Glutamatergic neuron (in vitro differentiated cells): ENCODE measurements around the gene SRPK3. TPM values are rescaled to one million over a fixed set of nuclear protein-coding genes. Genes with fewer than 3 reads are reported as not detected.

Experiments
- DNase-seq: peaks from one replicate; pipeline ENCODE4 v3.0.0; 2022
- H3K27ac Mint-ChIP-seq: one replicate; pipeline ENCODE4 v1.8.0; 2020; ENCODE audit warnings: mild to moderate bottlenecking, mixed read lengths, inconsistent platforms; ENCODE audit not compliant: unreplicated experiment
- H3K27me3 Mint-ChIP-seq: one replicate; pipeline ENCODE4 v1.8.0; 2020; ENCODE audit warnings: mild to moderate bottlenecking, moderate library complexity, mixed read lengths, inconsistent platforms; ENCODE audit not compliant: unreplicated experiment
- H3K36me3 Mint-ChIP-seq: one replicate; pipeline ENCODE4 v1.8.0; 2020; ENCODE audit warnings: mild to moderate bottlenecking, mixed read lengths, inconsistent platforms; ENCODE audit not compliant: unreplicated experiment
- H3K4me1 Mint-ChIP-seq: one replicate; pipeline ENCODE4 v1.8.0; 2020; ENCODE audit warnings: mild to moderate bottlenecking, low read depth, mixed read lengths, inconsistent platforms; ENCODE audit not compliant: unreplicated experiment
- H3K4me3 Mint-ChIP-seq: one replicate; pipeline ENCODE4 v1.8.0; 2020; ENCODE audit warnings: mild to moderate bottlenecking, mixed read lengths, inconsistent platforms; ENCODE audit not compliant: unreplicated experiment
- H3K9me3 Mint-ChIP-seq: one replicate; pipeline ENCODE4 v1.8.0; 2020; ENCODE audit warnings: mild to moderate bottlenecking, moderate library complexity, mixed read lengths, inconsistent platforms; ENCODE audit not compliant: unreplicated experiment
- total RNA-seq: library from RNA; stranded (reverse); fragmentation: NEBNext Ultra II Directional; extraction: Animal tissue kit (Norgen Biotek cat#: 25700); gene quantifications from one replicate; pipeline ENCODE4 v1.2.1, GENCODE V29; 2021; ENCODE audit not compliant: unreplicated experiment
- TF ChIP-seq, protein P1 (sequence below): fragments of 200-600 bp; sonication (generic); IDR thresholded peaks from one replicate; pipeline ENCODE4 v1.5.0; 2021; ENCODE audit not compliant: partially characterized antibody, unreplicated experiment

SRPK3 gene
- total RNA-seq, 1 donor from 2014 or later: not detected

DNA sequence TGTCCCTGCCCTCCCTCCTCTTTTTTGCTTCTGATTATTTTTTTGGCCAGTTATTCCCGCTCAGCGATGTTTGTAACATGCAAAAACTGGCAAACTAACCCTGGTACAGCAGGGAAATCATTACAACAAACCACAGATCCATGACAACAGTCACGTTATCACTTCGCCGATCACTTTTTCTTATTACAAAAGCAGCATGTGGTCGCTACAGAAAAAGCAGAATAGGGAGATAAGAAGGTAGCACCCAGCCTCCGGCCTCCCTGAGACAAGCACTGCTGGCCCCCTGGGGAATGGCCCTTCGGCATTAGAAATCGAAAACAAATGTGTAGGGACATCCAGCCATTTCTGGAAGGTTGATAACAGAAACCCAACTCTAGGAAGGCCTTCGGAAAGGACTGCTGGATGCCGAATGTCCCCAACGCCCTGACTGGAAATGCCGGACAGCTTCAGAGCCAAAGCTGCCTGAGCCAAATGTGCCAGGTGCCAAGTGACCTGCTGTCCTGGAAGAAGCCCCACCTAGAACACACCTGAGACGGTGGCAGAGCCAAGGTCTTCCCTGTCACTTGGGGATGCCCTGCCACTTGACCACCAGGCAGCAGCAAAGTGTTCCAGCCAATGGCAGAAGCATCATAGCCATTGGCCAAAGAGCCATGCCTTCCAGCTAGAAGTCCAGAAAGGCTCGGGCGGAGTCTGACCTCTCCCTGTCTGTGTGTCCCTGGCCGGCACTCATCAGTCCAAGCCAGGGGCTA is 10.4 kb downstream of the SRPK3 start:
- peaks cover 6% of the 10 kb centered on the region for H3K9me3 Mint-ChIP-seq
- H3K4me1 Mint-ChIP-seq: peaks cover 5% of the 10 kb centered on the region
- no peak overlapping the region for H3K4me3 Mint-ChIP-seq
- no peaks in the 10 kb centered on the region for H3K36me3 Mint-ChIP-seq
- H3K27me3 Mint-ChIP-seq: no peaks in the 10 kb centered on the region
- H3K27ac Mint-ChIP-seq: no peak overlapping the region
- TF ChIP-seq, protein P1, sequence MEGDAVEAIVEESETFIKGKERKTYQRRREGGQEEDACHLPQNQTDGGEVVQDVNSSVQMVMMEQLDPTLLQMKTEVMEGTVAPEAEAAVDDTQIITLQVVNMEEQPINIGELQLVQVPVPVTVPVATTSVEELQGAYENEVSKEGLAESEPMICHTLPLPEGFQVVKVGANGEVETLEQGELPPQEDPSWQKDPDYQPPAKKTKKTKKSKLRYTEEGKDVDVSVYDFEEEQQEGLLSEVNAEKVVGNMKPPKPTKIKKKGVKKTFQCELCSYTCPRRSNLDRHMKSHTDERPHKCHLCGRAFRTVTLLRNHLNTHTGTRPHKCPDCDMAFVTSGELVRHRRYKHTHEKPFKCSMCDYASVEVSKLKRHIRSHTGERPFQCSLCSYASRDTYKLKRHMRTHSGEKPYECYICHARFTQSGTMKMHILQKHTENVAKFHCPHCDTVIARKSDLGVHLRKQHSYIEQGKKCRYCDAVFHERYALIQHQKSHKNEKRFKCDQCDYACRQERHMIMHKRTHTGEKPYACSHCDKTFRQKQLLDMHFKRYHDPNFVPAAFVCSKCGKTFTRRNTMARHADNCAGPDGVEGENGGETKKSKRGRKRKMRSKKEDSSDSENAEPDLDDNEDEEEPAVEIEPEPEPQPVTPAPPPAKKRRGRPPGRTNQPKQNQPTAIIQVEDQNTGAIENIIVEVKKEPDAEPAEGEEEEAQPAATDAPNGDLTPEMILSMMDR: no peak
- no peak for DNase-seq

DNA sequence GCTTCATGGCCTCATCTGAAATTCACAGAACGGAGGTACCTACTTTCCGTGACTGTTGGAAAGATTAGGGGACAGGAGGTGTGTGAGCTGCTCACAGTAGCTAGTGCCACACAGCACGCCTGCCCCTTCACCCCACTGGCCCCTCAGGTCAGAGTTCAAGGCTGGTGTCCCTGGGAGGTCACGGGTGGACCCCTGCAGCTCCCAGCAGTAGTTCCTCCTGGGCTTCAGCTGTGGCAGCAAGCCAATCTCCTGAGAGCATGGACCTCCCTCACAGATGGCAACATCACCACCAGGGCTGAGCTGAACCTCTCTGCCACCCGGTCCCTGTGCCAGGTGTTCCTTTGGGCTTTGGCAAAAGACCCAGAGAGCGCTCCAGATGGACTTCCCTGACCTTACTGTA is 11.5 kb downstream of the SRPK3 start:
- Mint-ChIP-seq H3K4me1 (peaks cover 5% of the 10 kb centered on the region), H3K4me3 (no peak overlapping the region), H3K27me3 (no peaks in the 10 kb centered on the region), H3K27ac (no peak overlapping the region), H3K9me3 (peaks cover 6% of the 10 kb centered on the region), H3K36me3 (no peaks in the 10 kb centered on the region)
- no peak for DNase-seq
- TF ChIP-seq, protein P1: no peak

DNA sequence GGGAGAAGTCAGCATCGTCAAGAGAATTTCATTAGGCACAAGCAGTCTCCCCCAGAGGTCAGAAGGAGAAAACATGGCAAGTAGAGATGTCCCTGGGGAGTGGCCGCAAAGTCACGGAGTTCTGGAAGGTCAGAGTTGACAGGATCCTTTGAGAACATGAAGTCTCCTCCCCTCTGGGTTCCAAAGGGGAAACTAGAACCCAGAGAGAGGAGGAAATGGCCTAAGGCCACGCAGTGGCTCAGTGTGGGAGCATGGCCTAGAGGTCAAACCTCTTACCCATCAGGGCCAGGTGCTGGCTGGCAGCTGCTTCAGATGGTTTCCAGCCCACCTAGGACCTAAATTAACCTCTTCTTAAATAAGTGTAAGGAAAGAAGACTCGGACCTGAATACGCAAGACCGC is 12.4 kb downstream of the SRPK3 start:
- peaks cover 6% of the 10 kb centered on the region for H3K9me3 Mint-ChIP-seq
- no peak for DNase-seq
- TF ChIP-seq, protein P1: no peak
- H3K27me3 Mint-ChIP-seq: no peaks in the 10 kb centered on the region
- H3K4me3 Mint-ChIP-seq: peak overlapping the region; percentile 90
- H3K27ac Mint-ChIP-seq: peak overlapping the region; percentile 83
- H3K36me3 Mint-ChIP-seq: no peaks in the 10 kb centered on the region
- peaks cover 5% of the 10 kb centered on the region for H3K4me1 Mint-ChIP-seq

DNA sequence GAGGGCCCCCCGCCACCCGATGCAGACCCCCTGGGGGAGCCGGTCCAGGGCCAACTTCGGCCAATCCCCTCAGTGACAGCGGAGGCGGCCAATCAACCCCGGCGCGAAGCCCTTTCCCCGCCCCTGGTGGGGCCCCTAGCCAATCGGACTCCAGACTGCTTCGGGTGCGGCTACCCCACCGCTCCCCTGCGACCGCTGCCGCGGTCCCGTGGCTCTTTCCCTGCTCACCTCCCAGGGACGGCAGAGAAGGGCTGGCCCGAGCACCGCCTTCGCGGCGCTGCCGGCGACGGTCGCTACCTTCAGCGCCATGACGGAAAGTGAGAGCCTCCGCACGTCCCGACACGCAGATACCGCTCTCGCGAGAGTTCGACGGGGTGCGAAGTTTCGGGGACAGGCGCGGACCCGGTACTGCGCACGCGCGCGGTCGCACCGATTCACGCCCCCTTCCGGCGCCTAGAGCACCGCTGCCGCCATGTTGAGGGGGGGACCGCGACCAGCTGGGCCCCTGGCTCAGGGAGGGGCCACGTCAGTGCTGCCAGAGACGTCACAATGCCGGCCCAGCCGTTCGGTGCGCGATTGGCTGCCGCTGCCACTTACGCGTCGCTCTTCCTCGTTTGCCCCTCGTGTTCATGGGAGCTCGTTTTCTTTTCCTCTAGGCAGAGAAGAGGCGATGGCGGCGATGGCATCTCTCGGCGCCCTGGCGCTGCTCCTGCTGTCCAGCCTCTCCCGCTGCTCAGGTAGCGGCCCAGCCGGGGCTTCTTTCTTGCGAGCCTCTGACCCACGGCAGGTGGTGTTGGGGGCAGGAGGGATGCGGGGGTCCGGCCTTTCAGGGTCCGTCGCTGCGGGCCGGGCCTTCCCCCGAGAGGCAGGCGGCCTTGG is 13.4 kb downstream of the SRPK3 start, which contains the start of the genes IDH3G and SSR4:
Gene IDH3G (minus strand): TSS at position 358 of the 879 bp plus-strand sequence. CDS start 49 bp downstream, at position 309.
Gene SSR4 (plus strand): TSS at position 651 of the 879 bp plus-strand sequence. CDS start 20 bp downstream, at position 671.
- peak; percentile 90 for DNase-seq
- TF ChIP-seq, protein P1: no peak
- H3K27ac Mint-ChIP-seq: peak within 1 kb of the TSS; percentile 95
- H3K27me3 Mint-ChIP-seq: no peaks in the 10 kb centered on the region
- no peaks in the 10 kb centered on the region for H3K36me3 Mint-ChIP-seq
- H3K9me3 Mint-ChIP-seq: peaks cover 6% of the 10 kb centered on the region
- H3K4me1 Mint-ChIP-seq: peaks cover 5% of the 10 kb centered on the region
- H3K4me3 Mint-ChIP-seq: peak within 1 kb of the TSS; percentile 96
